SK-N-SH treated with all-trans-retinoic acid at 6 μM for 48 hours (cell line): Measurements from ENCODE around the gene FGF3.

Experiments used
- ATAC-seq: fragments of 200-7000 bp; cut with Tn5 transposase; 3 replicates; pipeline ENCODE4 v1.9.1; 2020; ENCODE audit warnings: mild to moderate bottlenecking, moderate library complexity
- ARNTL ChIP-seq: fragments of 450-650 bp; formaldehyde crosslinking; IDR thresholded peaks from 2 replicates; pipeline ENCODE4 v1.5.0; 2020; ENCODE audit warnings: low read depth, mild to moderate bottlenecking, moderate library complexity, borderline replicate concordance
- CSRNP3 ChIP-seq: fragments of 250-450 bp; sonication (Bioruptor Pico); IDR thresholded peaks from 2 replicates; pipeline ENCODE4 v1.5.1; 2021; ENCODE audit warnings: mild to moderate bottlenecking, moderate library complexity
- ESRRG ChIP-seq: fragments of 250-450 bp; sonication (Bioruptor Pico); IDR thresholded peaks from 2 replicates; pipeline ENCODE4 v1.6.1; 2021; ENCODE audit warnings: mild to moderate bottlenecking
- GLIS3 ChIP-seq: fragments of 250-450 bp; sonication (Bioruptor Pico); IDR thresholded peaks from 2 replicates; pipeline ENCODE4 v1.5.0; 2020; ENCODE audit warnings: mild to moderate bottlenecking, moderate library complexity
- ISL1 ChIP-seq: fragments of 250-450 bp; sonication (Bioruptor Pico); IDR thresholded peaks from 2 replicates; pipeline ENCODE4 v2.1.2; 2022; ENCODE audit warnings: mild to moderate bottlenecking, moderate library complexity
- OSR1 ChIP-seq: fragments of 250-450 bp; sonication (Bioruptor Pico); IDR thresholded peaks from 2 replicates; pipeline ENCODE4 v1.8.0; 2022; ENCODE audit warnings: moderate library complexity, mild to moderate bottlenecking, inconsistent platforms
- PATZ1 ChIP-seq: fragments of 250-450 bp; sonication (Bioruptor Pico); IDR thresholded peaks from 2 replicates; pipeline ENCODE4 v1.8.0; 2020; ENCODE audit warnings: mild to moderate bottlenecking, moderate library complexity, borderline replicate concordance
- POU6F1 ChIP-seq: fragments of 250-450 bp; sonication (Bioruptor Pico); IDR thresholded peaks from 2 replicates; pipeline ENCODE4 v1.8.0; 2021; ENCODE audit warnings: low read depth, mild to moderate bottlenecking, moderate library complexity, borderline replicate concordance
- PPARA ChIP-seq: fragments of 250-450 bp; sonication (Bioruptor Pico); IDR thresholded peaks from 2 replicates; pipeline ENCODE4 v1.5.0; 2020; ENCODE audit warnings: mild to moderate bottlenecking, borderline replicate concordance
- RARB ChIP-seq: fragments of 250-450 bp; sonication (Bioruptor Pico); IDR thresholded peaks from 2 replicates; pipeline ENCODE4 v1.8.0; 2021; ENCODE audit warnings: mild to moderate bottlenecking, moderate library complexity
- SNAI2 ChIP-seq: fragments of 250-450 bp; sonication (Bioruptor Pico); IDR thresholded peaks from 2 replicates; pipeline ENCODE4 v1.5.0; 2020; ENCODE audit warnings: mild to moderate bottlenecking, moderate library complexity
- TCF4 ChIP-seq: fragments of 250-450 bp; sonication (Bioruptor Pico); IDR thresholded peaks from 2 replicates; pipeline ENCODE4 v1.8.0; 2021; ENCODE audit warnings: mild to moderate bottlenecking, moderate library complexity, borderline replicate concordance
- TSHZ2 ChIP-seq: fragments of 250-450 bp; sonication (Bioruptor Pico); IDR thresholded peaks from 2 replicates; pipeline ENCODE4 v1.5.0; 2020; ENCODE audit warnings: mild to moderate bottlenecking, moderate library complexity
- ZC3H10 ChIP-seq: fragments of 250-450 bp; sonication (Bioruptor Pico); IDR thresholded peaks from 2 replicates; pipeline ENCODE4 v1.5.1; 2021; ENCODE audit warnings: mild to moderate bottlenecking, moderate library complexity
- ZFP3 ChIP-seq: fragments of 250-450 bp; sonication (Bioruptor Pico); IDR thresholded peaks from 2 replicates; pipeline ENCODE4 v1.5.0; 2020; ENCODE audit warnings: mild to moderate bottlenecking, moderate library complexity
- ZFP30 ChIP-seq: fragments of 450-650 bp; formaldehyde crosslinking; IDR thresholded peaks from 2 replicates; pipeline ENCODE4 v1.5.0; 2022; ENCODE audit warnings: mild to moderate bottlenecking, moderate library complexity
- ZNF70 ChIP-seq: fragments of 450-650 bp; formaldehyde crosslinking; IDR thresholded peaks from 2 replicates; pipeline ENCODE4 v1.5.0; 2020; ENCODE audit warnings: mild to moderate bottlenecking, moderate library complexity
- ZNF8 ChIP-seq: fragments of 450-650 bp; formaldehyde crosslinking; IDR thresholded peaks from 2 replicates; pipeline ENCODE4 v1.5.0; 2020; ENCODE audit warnings: mild to moderate bottlenecking, moderate library complexity

Gene FGF3

GRCh38 chr11:69813839-69814238 is 5.4 kb downstream of the FGF3 start:
- ATAC-seq = no peak
- TF ChIP-seq ZNF8 (CRISPR knock-in tag) (no peak), POU6F1 (CRISPR knock-in tag) (no peak), PATZ1 (no peak), ZC3H10 (CRISPR knock-in tag) (no peak), PPARA (no peak), ZFP30 (CRISPR knock-in tag) (no peak), SNAI2 (CRISPR knock-in tag) (no peak)

GRCh38 chr11:69812946-69813345 is 6.3 kb downstream of the FGF3 start:
- TF ChIP-seq ZFP3 (CRISPR knock-in tag) = no peak
- no peak for TF ChIP-seq ZNF70
- TF ChIP-seq PATZ1 = no peak
- no peak for TF ChIP-seq ESRRG
- no peak for TF ChIP-seq POU6F1 (CRISPR knock-in tag)
- TF ChIP-seq ARNTL (CRISPR knock-in tag) = no peak
- no peak for TF ChIP-seq OSR1
- no peak for TF ChIP-seq ZNF8 (CRISPR knock-in tag)
- no peak for TF ChIP-seq ZC3H10 (CRISPR knock-in tag)
- no peak for TF ChIP-seq SNAI2 (CRISPR knock-in tag)
- no peak for TF ChIP-seq RARB
- no peak for TF ChIP-seq PPARA
- ATAC-seq = no peak

GRCh38 chr11:69812256-69812655 is 7.0 kb downstream of the FGF3 start:
- TF ChIP-seq TSHZ2 (CRISPR knock-in tag) = no peak
- no peak for ATAC-seq

GRCh38 chr11:69811431-69811830 is 7.8 kb downstream of the FGF3 start:
- ATAC-seq = no peak
- no peak for TF ChIP-seq TSHZ2 (CRISPR knock-in tag)
- no peak for TF ChIP-seq ZC3H10 (CRISPR knock-in tag)
- no peak for TF ChIP-seq SNAI2 (CRISPR knock-in tag)
- no peak for TF ChIP-seq CSRNP3 (CRISPR knock-in tag)
- no peak for TF ChIP-seq ISL1
- no peak for TF ChIP-seq ZFP3 (CRISPR knock-in tag)
- no peak for TF ChIP-seq ARNTL (CRISPR knock-in tag)
- TF ChIP-seq TCF4 (CRISPR knock-in tag) = no peak
- no peak for TF ChIP-seq PPARA
- TF ChIP-seq RARB = no peak
- no peak for TF ChIP-seq ZNF70
- no peak for TF ChIP-seq ESRRG
- no peak for TF ChIP-seq GLIS3 (CRISPR knock-in tag)
